Inflammatory macrophage (primary cell): Measurements from ENCODE around the gene PIANP.

ENCODE experiments used
- DNase-seq, 2 donors: peaks; one replicate each; pipeline ENCODE4 v3.0.0-alpha.2; 2020 to 2022

The PIANP gene

GRCh38 chr12:6666211-6666610 lies 34.4 kb downstream of the PIANP start:
- DNase-seq, result no peak

GRCh38 chr12:6664902-6665301 lies 35.7 kb downstream of the PIANP start:
- peak; percentile 63 to 75 for DNase-seq

DNA sequence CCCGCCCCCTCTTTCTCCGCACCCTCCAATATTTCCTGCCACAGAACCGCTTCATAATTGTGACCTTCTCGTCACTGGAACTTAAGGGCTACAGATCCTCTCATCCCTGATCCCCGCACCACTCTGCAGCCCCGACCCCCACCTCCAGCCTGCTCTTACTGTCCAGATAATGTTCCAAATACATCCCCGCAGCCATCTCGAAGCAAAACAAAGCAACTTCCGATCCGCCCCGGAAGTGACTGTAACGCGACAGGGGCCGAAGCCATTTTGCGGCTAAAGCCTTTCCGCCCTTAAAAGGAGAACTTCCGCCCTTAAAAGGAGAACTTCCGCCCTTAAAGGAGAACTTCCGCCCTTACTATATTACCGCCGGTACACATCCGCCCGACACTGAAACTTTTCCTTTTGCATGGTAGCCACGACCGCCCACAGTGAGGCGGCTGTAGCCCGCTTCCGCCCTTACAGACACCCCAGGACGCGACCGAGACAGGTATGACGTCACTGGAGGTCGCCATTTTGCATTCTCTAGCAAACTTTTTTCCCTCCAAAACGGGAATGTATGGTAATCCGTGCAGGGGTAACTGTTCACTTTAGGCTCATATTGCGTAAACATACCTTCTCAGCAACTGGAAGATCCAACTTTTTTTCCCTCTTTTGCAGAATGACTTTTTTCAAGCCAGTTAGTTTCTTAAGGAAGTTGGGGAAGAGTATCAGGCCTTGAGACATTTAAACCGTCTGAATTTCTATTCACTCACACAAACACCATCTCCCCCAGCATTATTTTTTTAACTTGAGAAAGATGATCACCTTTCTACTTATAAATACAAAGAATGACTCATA lies 37.5 kb downstream of the PIANP start, which contains the start of gene ING4:
Gene ING4 (minus strand): TSS at position 214 of the 837 bp plus-strand sequence. CDS start 18 bp downstream, at position 196.
- DNase-seq, result peak; percentile 100

DNA sequence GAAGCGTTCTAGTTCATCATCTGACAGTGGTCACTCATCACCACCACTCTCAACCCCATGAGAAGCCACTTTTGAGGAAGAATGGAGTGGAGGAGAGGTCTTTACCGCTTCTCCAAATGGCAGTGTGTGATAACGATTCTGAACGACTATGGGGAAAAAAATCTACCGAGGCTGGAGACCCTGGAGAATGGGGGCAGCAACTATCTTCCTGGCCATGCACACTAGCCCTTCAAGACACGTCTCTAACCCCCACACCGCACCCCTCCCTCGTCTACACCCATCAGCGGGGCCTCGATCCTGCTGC lies 38.1 kb downstream of the PIANP start:
- DNase-seq, result no peak

DNA sequence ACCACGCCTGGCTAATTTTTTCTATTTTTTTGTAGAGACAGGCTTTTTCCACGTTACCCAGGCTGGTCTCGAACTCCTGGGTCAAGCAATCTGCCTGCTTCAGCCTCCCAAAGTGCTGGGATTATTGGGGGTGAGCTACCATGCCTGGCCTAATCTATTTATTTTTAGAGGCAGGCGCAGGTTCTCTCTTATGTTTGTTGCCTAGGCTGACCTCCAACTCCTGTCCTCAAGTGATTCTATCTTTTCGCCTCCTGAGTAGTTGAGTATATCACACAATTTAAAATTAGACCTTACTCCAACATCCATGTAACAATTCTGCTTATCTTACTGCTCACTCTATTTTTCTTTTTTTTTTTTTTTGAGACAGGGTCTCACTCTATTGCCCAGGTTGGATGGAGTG lies 46.6 kb downstream of the PIANP start:
- DNase-seq, result no peak

DNA sequence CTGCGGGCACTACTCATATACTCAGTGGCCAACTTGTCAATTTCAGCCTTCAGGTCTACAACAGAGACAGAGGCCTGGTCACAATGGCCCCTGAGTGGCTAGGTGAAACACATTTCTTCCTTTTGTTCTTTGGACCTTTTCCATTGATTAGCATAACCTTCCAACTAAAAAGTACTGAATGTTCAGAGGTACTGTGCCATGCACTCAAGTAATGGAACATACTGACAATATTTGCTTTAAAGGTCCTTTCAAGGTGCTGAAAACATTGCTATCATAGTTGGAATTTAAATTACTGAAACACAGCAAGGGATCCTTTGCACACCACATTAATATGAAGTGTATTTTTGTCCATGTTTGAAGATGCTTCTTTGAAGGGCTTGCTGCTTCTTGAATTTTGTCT lies 47.3 kb downstream of the PIANP start:
- no peak for DNase-seq

- no peak for DNase-seq
Measured at GRCh38 chr12:6652391-6652790, 48.2 kb downstream of the PIANP start.

GRCh38 chr12:6650832-6651231 lies 49.8 kb downstream of the PIANP start:
- DNase-seq, result no peak

GRCh38 chr12:6647083-6647604 lies 53.5 kb downstream of the PIANP start, which contains the start of gene ACRBP:
ACRBP (minus strand) TSS chr12:6647432; CDS start chr12:6647366, 66 bp downstream.
- DNase-seq, result peak; percentile 82 to 83

DNA sequence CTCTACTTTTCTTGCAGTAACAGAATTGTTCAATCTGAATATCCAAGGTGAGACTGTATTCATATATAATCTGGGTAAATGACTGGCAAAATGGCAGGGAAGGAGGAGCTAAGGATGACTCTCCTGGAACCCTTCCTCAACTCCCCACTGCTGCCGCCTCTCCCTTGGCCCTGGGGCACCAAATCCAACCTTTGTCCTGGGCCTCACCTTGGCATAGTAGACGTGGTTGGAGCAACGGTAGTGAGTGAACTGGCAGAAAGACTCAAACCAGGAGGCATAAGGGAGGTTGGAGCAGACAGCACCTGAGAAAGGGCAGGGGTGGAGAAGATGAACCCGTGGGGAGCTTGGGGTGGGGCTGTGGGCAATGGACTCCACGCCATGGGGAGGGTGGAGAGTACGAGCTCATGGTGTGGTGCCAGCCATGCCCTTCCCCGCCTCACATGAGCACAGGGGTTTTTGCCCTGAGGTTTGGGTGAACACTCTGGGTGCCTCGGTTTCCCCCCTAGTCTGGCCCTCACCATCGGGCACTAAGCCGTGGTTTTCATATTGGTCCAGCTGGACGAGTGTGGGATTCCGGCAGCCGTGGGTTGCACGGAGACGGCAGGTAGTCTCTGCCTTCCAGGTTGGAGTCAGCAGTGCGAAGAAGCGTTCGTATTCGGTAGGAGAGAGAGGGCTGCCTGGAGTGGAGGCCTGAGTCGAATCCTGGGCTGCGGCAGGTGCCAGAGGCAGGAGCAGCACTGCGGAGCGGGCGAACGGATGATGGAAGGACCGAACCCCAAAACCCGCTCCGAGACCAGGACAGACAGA lies 54.1 kb downstream of the PIANP start:
- DNase-seq, result no peak

DNA sequence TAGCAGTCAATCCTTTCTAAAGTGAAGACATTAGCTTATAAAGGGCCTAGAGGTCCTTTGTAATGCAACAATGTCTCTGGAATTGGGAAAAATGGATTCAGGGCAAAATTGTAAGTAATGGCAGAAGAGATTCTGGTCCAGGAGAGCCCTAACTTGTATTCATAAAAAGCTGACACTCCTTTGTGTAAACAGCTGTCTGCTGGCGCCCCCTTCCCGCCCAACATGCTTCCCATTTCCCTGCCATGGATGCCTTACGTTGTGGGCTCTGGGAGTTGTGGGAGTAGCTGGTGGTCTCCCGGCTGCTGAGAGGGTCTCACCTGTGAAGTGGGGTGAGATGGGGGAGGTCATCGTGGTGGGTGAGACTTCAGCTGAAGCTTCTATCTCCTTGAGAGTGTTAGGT lies 55.7 kb downstream of the PIANP start:
- DNase-seq, result peak in 1 of 2 donors; percentile 37

GRCh38 chr12:6644257-6644596 lies 56.4 kb downstream of the PIANP start:
- peak; percentile 85 to 92 for DNase-seq
